Uterus (tissue), 4 donors: ENCODE data around the gene PMPCB. TPM values are rescaled to one million over a fixed set of nuclear protein-coding genes. Genes with fewer than 3 reads are reported as not detected.

ENCODE experiments used
- DNase-seq, 2 donors: peaks; one replicate each; pipeline ENCODE4 v3.0.0-alpha.2; 2019 to 2020
- H3K27ac ChIP-seq, 2 donors: fragments of 200-600 bp; sonication (generic); 1 replicate in 1 of 2; 2 replicates in 1 of 2; pipeline ENCODE4 v1.5.1; 2016 to 2018
- H3K27me3 ChIP-seq, 2 donors: fragments of 200-600 bp; sonication (generic); one replicate each; pipeline ENCODE4 v1.5.1; 2018 to 2019; ENCODE audit warnings: control low read depth in 1 of 2
- H3K36me3 ChIP-seq, 2 donors: fragments of 200-600 bp; sonication (generic); one replicate each; pipeline ENCODE4 v1.5.1; 2019; ENCODE audit warnings: control low read depth in 1 of 2
- H3K4me1 ChIP-seq, 2 donors: fragments of 200-600 bp; sonication (generic); one replicate each; pipeline ENCODE4 v1.5.1; 2018 to 2019; ENCODE audit warnings: control low read depth in 1 of 2
- H3K4me3 ChIP-seq, 2 donors: fragments of 200-600 bp; sonication (generic); 1 replicate in 1 of 2; 2 replicates in 1 of 2; pipeline ENCODE4 v1.5.1; 2018 to 2019; ENCODE audit warnings: mild to moderate bottlenecking in 1 of 2
- H3K9me3 ChIP-seq, 2 donors: fragments of 200-600 bp; sonication (generic); one replicate each; pipeline ENCODE4 v1.5.1; 2019; ENCODE audit warnings: control low read depth in 1 of 2
- CTCF ChIP-seq, 4 experiments: fragments of 200-600 bp in 2 of 4; fragments of 450-650 bp in 2 of 4; sonication (generic) in 2 of 4; IDR thresholded peaks; one replicate each; pipeline ENCODE4 v1.5.1; 2016 to 2019; ENCODE audit warnings: antibody characterized with exemption in 4 of 4, mild to moderate bottlenecking in 2 of 4, moderate library complexity in 1 of 4
- POLR2A ChIP-seq, 2 donors: fragments of 450-650 bp; IDR thresholded peaks; one replicate each; pipeline ENCODE4 v1.6.1; 2016; ENCODE audit warnings: antibody characterized with exemption in 2 of 2, mild to moderate bottlenecking in 1 of 2, moderate library complexity in 1 of 2
- intact Hi-C: fragments of 100-400 bp; cut with DNase I; formaldehyde crosslinking; loops from one replicate; pipeline ENCODE4 v1.15.1; 2023; ENCODE audit warnings: low total_unique reads
- total RNA-seq, 4 donors: library from RNA; depleted of rRNA in 3 of 4; stranded (reverse); fragments of >200 nt in 3 of 4; gene quantifications; one replicate each; pipeline versions ENCODE4 v1.1.0 to v1.2.4, GENCODE V29; 2014 to 2023
- donor health status: DM: yes; HTN: yes; CAD: no.

The PMPCB gene
- total RNA-seq, 4 donors from 2014 or later: 29.2 to 85.7 (median 45.6) TPM

GRCh38 chr7:103325744-103326143 lies 28.5 kb downstream of the PMPCB start:
- H3K9me3 ChIP-seq: no peaks in the 10 kb centered on the region
- H3K27me3 ChIP-seq: no peaks in the 10 kb centered on the region
- H3K36me3 ChIP-seq: no peaks in the 10 kb centered on the region
- no peak for DNase-seq
- no peak overlapping the region for H3K27ac ChIP-seq
- intact Hi-C loops: no loop called here
- no peaks in the 10 kb centered on the region for H3K4me1 ChIP-seq
- TF ChIP-seq POLR2A (IDR thresholded peaks at IDR 0.05): no peak
- no peak for TF ChIP-seq CTCF (IDR thresholded peaks at IDR 0.05)
- no peak overlapping the region for H3K4me3 ChIP-seq

- Histone ChIP-seq H3K4me1 (no peaks in the 10 kb centered on the region), H3K9me3 (no peaks in the 10 kb centered on the region), H3K36me3 (no peaks in the 10 kb centered on the region), H3K27me3 (no peaks in the 10 kb centered on the region), H3K4me3 (no peak overlapping the region), H3K27ac (no peak overlapping the region)
- no peak for DNase-seq
- TF ChIP-seq POLR2A (IDR thresholded peaks at IDR 0.05) (no peak), CTCF (IDR thresholded peaks at IDR 0.05) (no peak)
- intact Hi-C loops: no loop called here
These were observed 39.5 kb downstream of the PMPCB start for GRCh38 chr7:103336761-103337160.

GRCh38 chr7:103338864-103339263 lies 41.6 kb downstream of the PMPCB start:
- H3K9me3 ChIP-seq: no peaks in the 10 kb centered on the region
- no peaks in the 10 kb centered on the region for H3K36me3 ChIP-seq
- no peak for DNase-seq
- TF ChIP-seq CTCF (IDR thresholded peaks at IDR 0.05) (no peak), POLR2A (IDR thresholded peaks at IDR 0.05) (no peak)
- H3K27ac ChIP-seq: no peak overlapping the region
- H3K4me1 ChIP-seq: peaks cover 0 to 4% of the 10 kb centered on the region in 2 donors
- no peak overlapping the region for H3K4me3 ChIP-seq
- H3K27me3 ChIP-seq: no peaks in the 10 kb centered on the region
- intact Hi-C loops: no loop called here

- Histone ChIP-seq H3K9me3 (no peaks in the 10 kb centered on the region), H3K4me1 (peaks cover 0 to 4% of the 10 kb centered on the region in 2 donors), H3K27ac (no peak overlapping the region), H3K36me3 (no peaks in the 10 kb centered on the region), H3K27me3 (no peaks in the 10 kb centered on the region), H3K4me3 (no peak overlapping the region)
- intact Hi-C loops: no loop called here
- DNase-seq: no peak
- TF ChIP-seq CTCF (IDR thresholded peaks at IDR 0.05) (no peak), POLR2A (IDR thresholded peaks at IDR 0.05) (no peak)
These were observed 44.2 kb downstream of the PMPCB start for GRCh38 chr7:103341466-103341865.

- Histone ChIP-seq H3K9me3 (no peaks in the 10 kb centered on the region), H3K27ac (no peak overlapping the region), H3K36me3 (no peaks in the 10 kb centered on the region), H3K27me3 (no peaks in the 10 kb centered on the region), H3K4me3 (peak overlapping the region in 1 of 2 donors; percentile 84), H3K4me1 (peaks cover 0 to 4% of the 10 kb centered on the region in 2 donors)
- TF ChIP-seq POLR2A (IDR thresholded peaks at IDR 0.05) (no peak), CTCF (IDR thresholded peaks at IDR 0.05) (no peak)
- intact Hi-C loops: no loop called here
- no peak for DNase-seq
These were observed 46.1 kb downstream of the PMPCB start for GRCh38 chr7:103343332-103343731.
